ENCODE data around the gene AGER. TPM values are rescaled to one million over a fixed set of nuclear protein-coding genes. Genes with fewer than 3 reads are reported as not detected.
"Not testable (repeated sequence)": the region's sequence is repeated elsewhere in the genome, so short reads cannot be mapped to it uniquely, and the experiment has no call there.

The AGER gene
- total and polyA plus RNA-seq, 9 of the 15 experiments (the other 6 are each of a cell fraction or from before 2014, with no cell fraction given) = 1.2 to 11.5 (median 4.1) TPM

GRCh38 chr6:32212076-32212760 lies 28.2 kb upstream of the AGER start (continued):
- TF ChIP-seq ZFX (CRISPR knock-in tag; IDR thresholded peaks at IDR 0.05) (no peak), RAD51 (IDR thresholded peaks at IDR 0.05; ENCODE audit: borderline replicate concordance, low read depth) (no peak)
- TF ChIP-seq, protein P1, sequence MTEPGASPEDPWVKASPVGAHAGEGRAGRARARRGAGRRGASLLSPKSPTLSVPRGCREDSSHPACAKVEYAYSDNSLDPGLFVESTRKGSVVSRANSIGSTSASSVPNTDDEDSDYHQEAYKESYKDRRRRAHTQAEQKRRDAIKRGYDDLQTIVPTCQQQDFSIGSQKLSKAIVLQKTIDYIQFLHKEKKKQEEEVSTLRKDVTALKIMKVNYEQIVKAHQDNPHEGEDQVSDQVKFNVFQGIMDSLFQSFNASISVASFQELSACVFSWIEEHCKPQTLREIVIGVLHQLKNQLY (CRISPR knock-in tag; conservative IDR thresholded peaks at IDR 0.05) = no peak

DNA sequence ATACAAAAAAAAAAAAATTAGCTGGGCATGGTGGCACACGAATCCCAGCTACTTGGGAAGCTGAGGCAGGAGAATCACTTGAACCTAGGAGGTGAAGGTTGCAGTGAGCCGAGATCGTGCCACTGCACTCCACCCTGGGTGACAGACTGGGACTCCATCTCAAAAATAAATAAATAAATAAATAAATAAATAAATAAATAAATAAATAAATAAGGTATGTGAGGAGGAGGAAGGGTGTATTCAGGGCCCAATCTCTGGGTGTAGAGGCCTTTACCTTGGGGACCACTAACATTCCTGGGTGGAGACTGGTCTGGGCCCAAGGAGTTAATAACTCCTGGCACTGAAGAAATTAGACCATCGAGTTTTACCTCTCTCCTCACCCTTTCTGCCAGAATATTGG lies 27.4 kb upstream of the AGER start:
- CTCF ChIA-PET (ENCODE audit: low intra/inter-chr PET ratio); FAIRE-seq; H2AFZ ChIP-seq (ENCODE audit: low read depth, low read length): not testable (repeated sequence)

More for the DNA sequence above, 27.4 kb upstream of the AGER start:
- H3K79me2 ChIP-seq (ENCODE audit: control insufficient read depth, insufficient read depth, low read length); ATAC-seq; intact Hi-C loops (cut with micrococcal nuclease); H4K20me1 ChIP-seq (replicated peaks; ENCODE audit: control insufficient read depth, insufficient read depth, low read length); H3K36me3 ChIP-seq (ENCODE audit: control insufficient read depth, insufficient read depth, low read length); H3K27ac ChIP-seq (ENCODE audit: extremely low read depth, low read depth, low read length); DNase-seq (ENCODE audit: extremely low read depth in 1 of 4, low spot score in 3 of 4); BruUV-seq (replicated peaks); H3K4me3 ChIP-seq; H3K4me2 ChIP-seq (ENCODE audit: insufficient read depth, low read length); H3K9ac ChIP-seq (ENCODE audit: insufficient read depth in 1 of 2, low read depth in 2 of 2, low read length in 2 of 2); in situ Hi-C loops (cut with MboI); H3K9me1 ChIP-seq (ENCODE audit: control insufficient read depth, insufficient read depth, low read length); H3K9me3 ChIP-seq (replicated peaks; ENCODE audit: control insufficient read depth, insufficient read depth, low read depth, low read length): not testable (repeated sequence)
- Histone ChIP-seq H3K4me1 (replicated peaks in 1 of 2; ENCODE audit: control insufficient read depth in 2 of 2, insufficient read depth in 2 of 2, low read length in 2 of 2) (peaks cover 8 to 11% of the 10 kb centered on the region in 2 experiments; a peak in 4 of 5 replicates), H3K27me3 (ENCODE audit: control insufficient read depth in 2 of 2, insufficient read depth in 2 of 2, low read length in 2 of 2) (peaks cover 0 to 14% of the 10 kb centered on the region in 2 experiments; a peak in 2 of 5 replicates)
- POLR2A ChIA-PET = interaction anchor here (2.6 kb wide), 1 partner anchor 16 kb away, joined by 9 read pairs; no protein-coding TSS in a partner anchor
- WGBS (ENCODE audit: insufficient coverage, low coverage, missing lambda C conversion rate) = 17% methylated on average over 4 of the region's 4 CpGs
